NOMO-1 treated with DMSO at 0.1 percent for 48 hours (cell line): ENCODE data around the gene TM9SF3.

Experiments used
- DNase-seq: peaks from one replicate; lab custom pipeline; 2025; ENCODE audit not compliant: unreplicated experiment; lab: John Stamatoyannopoulos, UW

The TM9SF3 gene

DNA sequence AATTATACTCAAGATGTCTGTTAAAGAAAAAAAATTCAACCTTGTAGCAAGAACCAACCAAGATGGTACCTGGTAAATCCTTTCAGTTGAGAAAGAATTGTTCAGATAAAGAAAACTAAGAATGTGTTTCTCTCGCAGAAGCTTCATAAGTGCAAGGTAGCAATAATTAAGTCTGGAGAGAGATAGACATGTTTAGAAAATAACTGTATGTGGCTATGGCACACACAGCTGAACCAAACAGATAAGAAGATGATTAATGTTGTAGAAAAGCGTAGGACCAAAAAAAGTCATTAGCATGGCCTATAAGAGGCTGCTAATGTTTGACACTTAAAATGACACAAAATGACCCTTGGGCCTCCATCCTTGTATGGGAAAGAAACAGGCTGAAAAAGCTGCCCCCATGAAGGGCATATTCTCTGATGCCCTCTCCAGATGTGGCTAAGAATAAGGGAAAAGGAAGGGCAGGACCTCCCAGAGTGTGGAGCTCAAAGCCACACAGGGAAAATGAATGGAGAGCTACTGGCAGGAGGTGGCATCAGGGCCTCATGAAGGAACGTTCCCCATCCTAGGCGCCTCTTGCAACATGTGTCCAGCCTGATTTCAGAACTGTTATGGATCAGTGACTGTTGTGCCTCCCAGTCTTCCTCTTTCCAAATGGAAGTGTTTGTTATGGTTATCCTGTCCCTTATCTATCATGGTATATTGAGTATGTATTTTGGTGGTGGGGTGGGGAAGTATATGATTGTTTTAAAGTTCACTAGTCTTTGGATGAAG, 103.8 kb downstream of the TM9SF3 start:
- no peak for DNase-seq

DNA sequence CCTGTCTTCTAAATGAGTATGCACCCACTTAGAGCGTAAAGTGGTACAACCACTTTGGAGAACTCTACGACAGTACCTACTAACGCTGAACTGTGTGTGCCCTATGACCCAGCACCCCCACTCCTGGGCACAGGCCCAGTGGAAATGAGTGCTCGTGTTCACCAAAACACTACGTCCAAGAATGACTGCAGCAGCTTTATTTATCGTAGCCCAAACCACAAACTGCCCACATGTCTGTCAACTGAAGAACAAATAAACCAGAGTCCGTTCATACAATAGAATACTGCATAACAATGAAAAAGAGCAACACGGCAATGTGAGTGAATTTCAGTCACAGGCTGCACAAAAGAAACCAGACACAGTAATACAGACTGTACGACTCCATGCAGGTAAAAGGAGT, 108.5 kb downstream of the TM9SF3 start:
- DNase-seq, result no peak

- no peak for DNase-seq
Measured at GRCh38 chr10:96473866-96474265, 112.9 kb downstream of the TM9SF3 start.

- peak; percentile 2 for DNase-seq
Measured at GRCh38 chr10:96470116-96470743, 116.6 kb downstream of the TM9SF3 start.

GRCh38 chr10:96468845-96469244, 118.0 kb downstream of the TM9SF3 start:
- no peak for DNase-seq
